ENCODE results near the gene RDM1.

GRCh38 chr17:35900708-35901480, 29.7 kb downstream of the RDM1 start:
- no peak for TF ChIP-seq CTCF (conservative IDR thresholded peaks at IDR 0.05 in 1 of 2, IDR thresholded peaks at IDR 0.05 in 1 of 2; ENCODE audit: low read depth in 1 of 2, low read length in 2 of 2)
- TF ChIP-seq EZH2 (IDR thresholded peaks at IDR 0.05; ENCODE audit: low read length, missing control alignments) = no peak

Data from fibroblast of lung (primary cell).